Measurements from ENCODE around the gene ITM2C.

- TF ChIP-seq CTCF (IDR thresholded peaks at IDR 0.05; ENCODE audit: low read length) (no peak), EZH2 (IDR thresholded peaks at IDR 0.05; ENCODE audit: borderline replicate concordance, low read length) (no peak)
These were observed 24.4 kb upstream of the ITM2C start for GRCh38 chr2:230840301-230840700.

All from OCI-LY1 (cell line).